Loucy (cell line): ENCODE results near the gene MAP3K8.
A peak's percentile ranks its signal among the peaks of the same experiment; 100 is the strongest.

ENCODE experiments used
- H2AFZ ChIP-seq: fragments of 200-600 bp; sonication (generic); 2 replicates; pipeline ENCODE4 v1.6.0; 2016; ENCODE audit warnings: antibody characterized with exemption, mild to moderate bottlenecking, low read length, moderate library complexity
- H3F3A ChIP-seq: fragments of 200-600 bp; 2 replicates; pipeline ENCODE4 v1.6.0; 2016; ENCODE audit warnings: antibody characterized with exemption, low read depth, mild to moderate bottlenecking
- H3K27me3 ChIP-seq: fragments of 200-600 bp; sonication (generic); 2 replicates; pipeline ENCODE4 v1.6.1; 2014; ENCODE audit warnings: low read length, mild to moderate bottlenecking; ENCODE audit not compliant: insufficient read depth, poor library complexity, severe bottlenecking
- H3K36me3 ChIP-seq: fragments of 200-600 bp; sonication (generic); 2 replicates; pipeline ENCODE4 v1.6.1; 2016; ENCODE audit warnings: low read length; ENCODE audit not compliant: insufficient read depth
- H3K4me1 ChIP-seq: fragments of 200-600 bp; sonication (generic); 2 replicates; pipeline ENCODE4 v1.5.1; 2014; ENCODE audit warnings: low read length, mild to moderate bottlenecking; ENCODE audit not compliant: insufficient read depth, poor library complexity, severe bottlenecking
- H3K4me2 ChIP-seq: fragments of 200-600 bp; sonication (generic); 2 replicates; pipeline ENCODE4 v1.6.0; 2014; ENCODE audit warnings: antibody characterized with exemption, low read length, low read depth, mild to moderate bottlenecking; ENCODE audit not compliant: poor library complexity, severe bottlenecking
- H3K4me3 ChIP-seq: fragments of 200-600 bp; sonication (generic); 2 replicates; pipeline ENCODE4 v1.5.1; 2014; ENCODE audit warnings: low read length, mild to moderate bottlenecking, mixed read lengths; ENCODE audit not compliant: poor library complexity, severe bottlenecking
- H3K79me2 ChIP-seq: fragments of 200-600 bp; sonication (generic); 2 replicates; pipeline ENCODE4 v1.6.1; 2014; ENCODE audit warnings: low read length; ENCODE audit not compliant: insufficient read depth
- H3K9ac ChIP-seq: fragments of 200-600 bp; sonication (generic); 2 replicates; pipeline ENCODE4 v1.6.0; 2014; ENCODE audit warnings: mild to moderate bottlenecking, low read depth, low read length, moderate library complexity; ENCODE audit not compliant: poor library complexity, severe bottlenecking
- H3K9me2 ChIP-seq: fragments of 200-600 bp; sonication (generic); replicated peaks from 2 replicates; pipeline ENCODE4 v1.6.1; 2016; ENCODE audit warnings: low read depth, low read length, mixed read lengths
- H3K9me3 ChIP-seq: fragments of 200-600 bp; sonication (generic); 2 replicates; pipeline ENCODE4 v1.6.1; 2014; ENCODE audit warnings: mild to moderate bottlenecking, antibody characterized with exemption, low read length, low read depth; ENCODE audit not compliant: insufficient read depth
- H4K20me1 ChIP-seq: fragments of 200-600 bp; sonication (generic); 2 replicates; pipeline ENCODE4 v1.6.0; 2014; ENCODE audit warnings: antibody characterized with exemption, low read length, mild to moderate bottlenecking; ENCODE audit not compliant: insufficient read depth, poor library complexity, severe bottlenecking
- EZH2phosphoT487 ChIP-seq: fragments of 200-600 bp; IDR thresholded peaks from 2 replicates; pipeline ENCODE4 v1.6.1; 2018; ENCODE audit warnings: antibody characterized with exemption, mild to moderate bottlenecking, moderate library complexity, borderline replicate concordance
- TF ChIP-seq, protein P1 (sequence below): fragments of 200-600 bp; sonication (generic); conservative IDR thresholded peaks from 2 replicates; pipeline ENCODE4 v1.5.1; 2014; ENCODE audit warnings: mild to moderate bottlenecking, antibody characterized with exemption, low read length

MAP3K8 gene

DNA sequence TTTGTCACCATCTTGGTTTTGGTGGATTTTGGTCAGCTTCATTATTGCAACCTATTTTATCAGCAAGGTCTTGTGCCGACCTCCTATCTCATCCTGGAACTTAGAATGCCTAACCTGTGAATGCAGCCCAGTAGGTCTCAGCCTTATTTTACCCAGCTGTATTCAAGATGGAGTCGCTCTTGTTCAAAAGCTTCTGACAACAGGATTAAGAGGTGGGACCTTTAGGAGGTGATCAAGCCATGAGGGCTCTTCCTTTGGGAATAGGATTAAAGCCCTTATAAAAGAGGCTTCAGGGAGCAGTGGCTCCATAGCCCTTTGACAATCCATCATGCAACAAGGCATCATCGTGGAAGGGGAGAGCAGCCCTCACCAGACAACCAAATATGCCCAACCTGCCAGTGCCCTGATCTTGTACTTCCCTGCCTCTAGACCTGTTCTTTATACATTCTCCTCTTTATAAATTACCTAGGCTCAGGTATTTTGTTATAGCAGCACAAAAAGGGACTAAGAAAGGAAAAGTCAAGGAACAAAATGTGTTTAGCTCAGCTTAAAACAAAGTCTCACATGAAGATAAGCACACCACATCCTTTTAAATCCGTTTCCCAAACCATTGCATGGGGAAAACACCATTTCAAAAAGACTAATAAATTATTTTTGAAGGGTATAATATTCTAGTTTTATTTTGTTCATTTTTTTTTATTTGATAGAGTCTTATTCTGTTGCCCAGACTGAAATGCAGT lies 8.5 kb upstream of the MAP3K8 start:
- Histone ChIP-seq H3K9me2 (no peaks in the 10 kb centered on the region), H3K79me2 (no peaks in the 10 kb centered on the region), H3K4me3 (no peak overlapping the region), H3K4me2 (no peak overlapping the region), H3F3A (no peaks in the 10 kb centered on the region), H3K9ac (no peak overlapping the region), H2AFZ (no peak overlapping the region), H3K4me1 (peaks cover 26% of the 10 kb centered on the region), H3K36me3 (no peaks in the 10 kb centered on the region), H3K9me3 (no peaks in the 10 kb centered on the region), H4K20me1 (no peaks in the 10 kb centered on the region), H3K27me3 (no peaks in the 10 kb centered on the region)
- no peak for TF ChIP-seq EZH2phosphoT487
- TF ChIP-seq, protein P1, sequence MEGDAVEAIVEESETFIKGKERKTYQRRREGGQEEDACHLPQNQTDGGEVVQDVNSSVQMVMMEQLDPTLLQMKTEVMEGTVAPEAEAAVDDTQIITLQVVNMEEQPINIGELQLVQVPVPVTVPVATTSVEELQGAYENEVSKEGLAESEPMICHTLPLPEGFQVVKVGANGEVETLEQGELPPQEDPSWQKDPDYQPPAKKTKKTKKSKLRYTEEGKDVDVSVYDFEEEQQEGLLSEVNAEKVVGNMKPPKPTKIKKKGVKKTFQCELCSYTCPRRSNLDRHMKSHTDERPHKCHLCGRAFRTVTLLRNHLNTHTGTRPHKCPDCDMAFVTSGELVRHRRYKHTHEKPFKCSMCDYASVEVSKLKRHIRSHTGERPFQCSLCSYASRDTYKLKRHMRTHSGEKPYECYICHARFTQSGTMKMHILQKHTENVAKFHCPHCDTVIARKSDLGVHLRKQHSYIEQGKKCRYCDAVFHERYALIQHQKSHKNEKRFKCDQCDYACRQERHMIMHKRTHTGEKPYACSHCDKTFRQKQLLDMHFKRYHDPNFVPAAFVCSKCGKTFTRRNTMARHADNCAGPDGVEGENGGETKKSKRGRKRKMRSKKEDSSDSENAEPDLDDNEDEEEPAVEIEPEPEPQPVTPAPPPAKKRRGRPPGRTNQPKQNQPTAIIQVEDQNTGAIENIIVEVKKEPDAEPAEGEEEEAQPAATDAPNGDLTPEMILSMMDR = no peak

DNA sequence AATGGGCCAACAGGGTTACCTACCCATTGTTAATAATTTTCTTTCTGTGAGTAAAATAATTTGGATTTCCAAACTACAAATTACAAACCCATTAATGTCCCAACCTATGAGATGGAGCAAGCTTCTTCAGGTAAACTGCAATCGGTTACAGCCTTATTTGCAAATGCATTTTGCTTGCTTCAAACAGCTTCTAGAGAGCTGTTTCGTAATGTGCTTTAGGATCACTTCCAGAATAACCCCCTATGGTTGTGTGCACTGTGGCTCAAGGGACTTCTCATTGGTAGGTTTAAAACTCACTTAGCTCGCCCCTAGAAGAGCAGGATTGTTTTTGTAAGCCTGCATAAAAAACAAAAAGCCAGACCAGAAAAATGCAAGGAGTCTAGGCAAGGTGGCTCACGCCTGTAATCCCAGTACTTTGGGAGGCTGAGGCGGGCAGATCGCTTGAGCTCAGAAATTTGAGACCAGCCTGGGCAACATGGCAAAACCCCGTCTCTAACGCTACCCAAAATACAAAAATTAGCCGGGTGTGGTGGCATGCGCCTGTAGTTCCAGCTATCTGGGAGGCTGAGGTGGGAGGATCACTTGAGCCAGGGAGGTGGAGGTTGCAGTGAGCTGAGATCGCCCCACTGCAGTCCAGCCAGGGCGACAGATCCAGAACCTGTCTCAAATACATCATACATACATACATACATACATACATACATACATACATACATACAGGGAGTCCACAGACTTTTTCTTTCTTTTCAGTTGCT lies 3.3 kb upstream of the MAP3K8 start:
- TF ChIP-seq, protein P1 = no peak
- TF ChIP-seq EZH2phosphoT487 = no peak
- peak overlapping the region; percentile 21 for H3K4me2 ChIP-seq
- peaks cover 36% of the 10 kb centered on the region for H3K4me1 ChIP-seq
- peaks cover 7% of the 10 kb centered on the region for H4K20me1 ChIP-seq
- H2AFZ ChIP-seq = no peak overlapping the region
- H3K9me3 ChIP-seq = no peaks in the 10 kb centered on the region
- H3K36me3 ChIP-seq = no peaks in the 10 kb centered on the region
- no peaks in the 10 kb centered on the region for H3F3A ChIP-seq
- no peaks in the 10 kb centered on the region for H3K9me2 ChIP-seq
- H3K9ac ChIP-seq = no peak overlapping the region
- peaks cover 5% of the 10 kb centered on the region for H3K27me3 ChIP-seq
- peaks cover 15% of the 10 kb centered on the region for H3K79me2 ChIP-seq
- H3K4me3 ChIP-seq = no peak overlapping the region

DNA sequence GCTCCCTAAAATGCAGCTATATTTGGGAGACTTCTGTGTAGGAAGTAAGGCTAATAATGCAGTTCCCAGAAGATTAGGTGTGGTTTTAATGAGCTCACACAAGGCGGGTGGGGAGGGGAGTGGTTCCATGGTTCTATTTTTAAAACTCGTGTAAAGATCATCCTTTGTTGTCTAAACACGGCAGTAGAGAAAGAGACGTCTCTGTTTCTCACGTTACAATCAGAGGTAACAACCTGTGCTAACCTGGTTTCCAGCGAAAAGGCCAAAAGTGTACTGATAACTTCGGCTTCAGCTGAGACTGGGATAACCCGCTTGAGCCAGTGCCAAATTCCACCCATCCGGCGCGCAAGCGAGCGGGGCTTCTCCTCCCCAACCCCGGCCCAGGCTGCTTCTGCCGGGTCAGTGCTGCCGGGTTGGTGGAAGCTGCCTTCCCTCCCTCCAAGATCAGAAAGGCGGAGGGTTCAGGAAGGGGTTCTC lies 2.5 kb upstream of the MAP3K8 start:
- TF ChIP-seq, protein P1 = no peak
- TF ChIP-seq EZH2phosphoT487 = no peak

More for the DNA sequence above, 2.5 kb upstream of the MAP3K8 start:
- Histone ChIP-seq H3K36me3 (no peaks in the 10 kb centered on the region), H3K9me2 (no peaks in the 10 kb centered on the region), H3K4me1 (peaks cover 43% of the 10 kb centered on the region), H3F3A (no peaks in the 10 kb centered on the region), H3K79me2 (peaks cover 21% of the 10 kb centered on the region), H3K4me3 (no peak overlapping the region), H3K27me3 (peaks cover 5% of the 10 kb centered on the region), H3K9me3 (no peaks in the 10 kb centered on the region), H3K4me2 (peak overlapping the region; percentile 21), H2AFZ (no peak overlapping the region), H4K20me1 (peaks cover 7% of the 10 kb centered on the region), H3K9ac (no peak overlapping the region)
